ENCODE data around the gene CPN2.

DNA sequence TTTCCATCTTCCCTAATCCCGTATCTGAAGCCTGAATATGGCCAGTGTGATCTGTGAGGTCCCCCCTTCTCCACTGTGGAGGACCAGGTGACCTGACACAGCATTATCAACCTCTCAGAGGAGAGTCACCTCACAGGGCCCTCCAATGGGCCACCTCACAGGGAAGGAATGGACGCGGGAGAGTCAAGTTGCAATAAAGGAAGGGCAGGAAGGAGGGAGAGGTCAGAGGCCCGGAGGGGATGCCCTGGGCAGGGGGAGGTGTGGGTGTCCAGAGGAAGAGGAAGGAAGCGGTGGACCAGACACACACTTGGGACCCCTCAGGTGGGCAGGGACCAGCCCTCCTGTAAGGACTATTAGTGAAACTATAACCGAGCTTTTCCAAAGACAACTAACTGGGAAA is 33.0 kb upstream of the CPN2 start:
- no peak for TF ChIP-seq CTCF (IDR thresholded peaks at IDR 0.05)
- no peak for TF ChIP-seq POLR2A (IDR thresholded peaks at IDR 0.05)
